COLO829 (cell line): ENCODE results near the gene RAPGEF6.
"Not testable (repeated sequence)": the region's sequence is repeated elsewhere in the genome, so short reads cannot be mapped to it uniquely, and the experiment has no call there.

Source experiments
- DNase-seq: peaks from one replicate; pipeline ENCODE4 v3.0.0; 2012; ENCODE audit warnings: low spot score

Gene RAPGEF6

DNA sequence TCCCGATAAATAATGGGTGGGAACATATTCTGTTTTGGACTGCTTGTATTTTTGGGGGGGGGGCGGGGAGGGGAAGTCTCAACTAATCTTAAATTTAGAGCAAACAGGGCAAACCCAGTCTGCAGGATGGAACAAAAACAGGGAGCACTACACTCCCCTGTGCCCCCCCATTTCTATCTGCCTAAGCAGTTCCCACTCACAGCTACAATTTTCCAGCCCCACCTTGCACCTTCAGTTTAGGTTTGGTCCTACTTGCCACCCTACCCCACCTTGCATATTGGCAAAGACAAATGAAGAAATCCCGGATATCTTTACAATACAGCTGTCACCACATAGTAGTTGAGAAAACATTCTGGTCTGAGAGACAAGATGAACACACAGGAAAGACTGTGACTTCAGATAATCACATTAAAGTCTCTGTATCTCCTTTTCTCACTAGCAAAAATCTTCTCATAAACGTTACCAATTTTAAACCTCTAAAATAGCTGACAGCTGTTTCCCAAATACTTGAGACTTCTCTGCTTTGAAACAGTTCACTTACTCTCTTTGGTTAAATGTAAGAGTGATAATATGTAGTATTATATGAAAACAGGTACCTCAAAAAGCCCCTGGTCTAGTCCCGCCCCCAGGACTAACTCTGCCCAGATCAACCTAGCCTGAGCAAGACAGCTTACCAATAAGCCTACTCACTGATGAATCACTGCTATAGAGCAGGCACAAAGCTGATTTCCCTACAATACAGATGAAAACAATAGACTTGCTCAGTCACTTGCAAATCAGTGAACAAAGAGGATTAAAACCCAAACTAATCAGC lies 5.2 kb upstream of the RAPGEF6 start:
- no peak for DNase-seq

DNA sequence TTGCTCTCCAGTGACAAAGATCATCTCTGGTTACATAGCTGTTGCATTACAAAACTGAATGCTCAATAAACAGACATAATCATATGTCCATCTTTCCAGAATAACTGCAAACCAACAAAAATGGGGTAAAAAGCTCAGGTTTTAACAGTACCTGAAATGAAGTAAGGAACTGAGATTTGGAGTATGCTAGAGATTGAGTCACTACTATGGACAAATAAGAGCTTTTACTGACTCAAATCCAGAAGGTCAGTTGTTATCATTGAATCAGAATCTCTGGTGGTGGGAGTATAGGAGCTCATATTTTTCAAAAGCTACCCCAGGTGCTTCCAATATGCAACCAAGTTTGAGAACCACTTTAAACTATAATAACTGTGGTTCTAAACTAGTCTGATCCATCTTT lies 4.1 kb upstream of the RAPGEF6 start:
- no peak for DNase-seq

DNA sequence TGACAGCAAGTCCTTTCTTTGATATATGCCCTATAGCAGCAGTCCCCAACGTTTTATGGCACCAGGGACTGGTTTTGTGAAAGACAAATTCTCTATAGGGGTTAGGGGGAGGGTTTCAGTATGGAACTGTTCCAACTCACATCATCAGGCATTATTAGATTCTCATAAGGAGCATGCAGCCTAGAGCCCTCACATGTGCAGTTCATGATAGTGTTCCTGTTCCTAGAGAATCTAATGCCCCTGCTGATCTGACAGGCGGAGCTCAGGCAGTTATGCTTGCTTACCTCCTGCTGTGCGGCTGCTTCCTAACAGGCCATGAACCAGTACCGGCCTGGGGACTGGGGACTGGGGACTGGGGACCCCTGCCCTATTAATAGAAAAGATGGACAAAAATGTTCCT lies 2.7 kb upstream of the RAPGEF6 start:
- no peak for DNase-seq

DNA sequence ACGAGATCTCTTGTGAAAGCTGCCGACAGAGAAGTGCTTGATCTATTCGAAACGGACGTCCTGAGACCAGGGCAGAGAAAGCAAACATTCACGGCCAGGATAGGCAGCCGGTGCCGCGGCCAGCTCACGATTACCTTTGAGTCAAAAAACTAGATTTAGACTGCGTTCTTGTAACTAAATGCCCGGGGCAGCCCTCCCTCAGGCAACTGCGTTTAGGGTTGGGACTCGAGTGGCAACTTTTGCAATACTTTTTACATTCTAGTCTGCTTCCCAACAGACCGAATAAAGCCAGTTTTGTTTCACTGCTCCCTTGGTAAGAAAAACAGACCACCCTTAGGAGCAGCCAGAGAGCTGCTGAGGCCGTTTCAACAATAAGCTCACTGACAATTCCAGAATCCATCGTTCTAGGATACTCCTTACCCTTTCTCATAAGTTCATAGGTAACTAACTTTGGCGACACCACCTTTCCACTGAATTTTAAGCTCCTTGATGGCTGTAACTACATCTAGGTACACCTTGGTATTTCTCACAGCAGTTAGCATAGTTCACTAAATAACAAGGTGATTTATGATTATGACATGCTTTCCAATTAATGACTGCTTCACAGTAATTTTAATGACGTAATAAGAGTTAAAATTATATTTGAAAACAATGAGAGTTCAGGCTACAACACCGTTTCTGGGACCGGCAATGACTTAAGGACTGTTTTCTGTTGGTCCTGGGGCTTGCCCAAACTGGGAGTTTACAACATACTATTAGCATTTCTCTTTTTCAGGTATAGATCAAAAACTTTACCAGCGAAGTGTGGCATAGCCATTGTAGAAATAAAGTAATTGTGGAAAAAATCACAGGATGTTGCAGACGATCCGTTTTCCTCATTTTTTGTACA lies 899 bp upstream of the RAPGEF6 start:
- DNase-seq, result peak; percentile 10

DNA sequence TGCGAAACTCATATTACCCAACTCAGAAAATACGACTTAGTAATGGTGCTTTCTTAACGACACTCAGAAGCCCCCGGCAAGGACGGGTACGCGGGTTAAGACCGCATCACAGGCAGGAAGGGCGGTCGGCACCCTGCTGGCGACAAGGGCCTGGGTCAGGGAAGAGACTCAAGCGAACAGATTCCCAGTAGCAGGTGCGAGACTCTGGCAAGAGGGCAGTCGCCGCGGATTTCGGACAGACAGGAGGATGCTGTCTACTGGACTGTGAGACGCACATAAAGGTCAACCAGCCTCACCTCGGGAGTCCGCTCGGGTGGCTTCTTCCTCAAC lies 398 bp downstream of the RAPGEF6 start:
- peak; percentile 8 for DNase-seq

DNA sequence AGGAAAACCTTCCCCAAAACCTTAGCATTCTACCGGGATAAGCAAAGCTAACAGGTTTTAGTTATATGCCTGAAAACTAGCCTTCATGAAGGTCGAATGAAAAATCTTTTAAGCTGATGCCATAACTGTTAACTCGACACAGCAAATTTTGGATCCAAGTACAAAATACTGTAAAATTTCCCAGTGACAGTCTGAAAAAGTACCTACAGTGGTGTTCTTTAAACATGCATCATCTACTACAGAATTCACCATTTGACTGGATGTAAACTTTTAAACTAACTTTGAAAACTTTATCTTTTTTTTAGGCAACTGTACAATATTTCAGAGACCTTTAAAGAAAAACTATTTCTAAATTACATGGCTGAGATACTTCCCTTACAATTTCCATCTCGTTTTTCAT lies 791 bp downstream of the RAPGEF6 start:
- no peak for DNase-seq

DNA sequence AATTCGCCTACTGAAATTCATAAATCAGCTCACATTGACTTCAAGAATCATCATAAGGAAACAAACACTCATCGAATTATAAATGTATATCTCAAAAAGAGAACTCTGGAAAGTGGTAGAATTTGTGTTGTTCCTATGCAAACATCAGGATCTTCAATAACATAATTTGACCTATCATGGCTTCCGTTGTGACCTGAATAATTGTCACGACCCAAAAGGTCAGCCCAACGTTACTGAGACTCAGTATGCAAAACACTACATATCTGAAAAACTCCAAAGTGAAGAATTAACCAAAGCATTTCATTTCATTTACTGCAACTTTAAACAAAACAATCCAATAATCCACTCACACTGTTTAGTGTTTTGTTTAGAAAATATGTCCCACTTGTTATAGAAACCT lies 1.2 kb downstream of the RAPGEF6 start:
- no peak for DNase-seq

DNA sequence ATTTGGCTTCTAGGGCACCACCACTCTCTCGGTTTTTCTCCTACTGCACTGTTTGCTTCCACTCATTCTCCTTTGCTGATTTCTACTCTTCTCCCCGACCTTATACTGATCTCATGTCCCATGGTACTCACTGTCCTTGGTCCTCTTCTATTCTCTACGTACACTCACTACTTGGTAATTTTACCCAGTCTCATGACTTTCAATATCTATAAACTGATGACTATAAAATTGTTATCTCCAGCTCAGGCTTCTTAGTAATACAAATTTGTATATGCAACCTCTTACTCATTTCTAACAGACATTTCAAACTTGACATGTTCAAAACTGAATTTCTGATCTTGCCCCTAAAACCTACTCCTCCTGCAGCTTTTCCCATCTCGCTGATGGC lies 4.1 kb downstream of the RAPGEF6 start:
- DNase-seq, result no peak

DNA sequence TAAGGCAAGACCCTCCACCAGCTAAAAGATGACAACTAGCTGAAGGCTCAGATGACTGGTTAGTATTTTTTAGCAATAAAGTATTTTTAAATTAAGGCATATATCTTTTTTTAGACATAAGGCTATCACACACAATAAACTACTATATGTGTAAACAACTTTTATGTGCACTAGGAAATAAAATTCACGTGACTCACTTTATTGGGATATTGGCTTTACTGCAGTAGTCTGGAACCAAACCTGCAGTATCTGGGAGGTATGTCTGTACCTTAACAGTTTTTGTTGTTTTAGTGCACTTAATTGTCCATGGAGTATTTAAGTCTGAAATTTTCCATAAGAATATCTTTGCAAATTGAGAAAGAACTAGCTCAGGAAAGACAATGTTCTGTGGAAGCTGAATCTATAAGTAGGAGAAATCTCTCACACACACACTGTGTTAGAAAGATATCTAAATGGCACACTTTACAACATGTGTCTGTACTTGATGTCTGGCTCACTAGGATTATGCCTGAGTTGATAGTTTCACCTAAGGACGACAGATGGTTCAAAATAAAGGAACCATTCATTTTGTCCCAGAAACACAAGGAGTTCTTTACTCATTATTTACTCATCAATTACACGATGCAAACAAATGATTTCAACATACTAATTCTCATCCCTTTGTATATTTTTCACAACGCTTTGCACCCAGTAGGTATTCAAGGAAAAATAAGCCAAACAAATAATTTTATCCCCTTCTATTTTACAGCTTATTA lies 4.6 kb downstream of the RAPGEF6 start:
- DNase-seq, result peak; percentile 37

DNA sequence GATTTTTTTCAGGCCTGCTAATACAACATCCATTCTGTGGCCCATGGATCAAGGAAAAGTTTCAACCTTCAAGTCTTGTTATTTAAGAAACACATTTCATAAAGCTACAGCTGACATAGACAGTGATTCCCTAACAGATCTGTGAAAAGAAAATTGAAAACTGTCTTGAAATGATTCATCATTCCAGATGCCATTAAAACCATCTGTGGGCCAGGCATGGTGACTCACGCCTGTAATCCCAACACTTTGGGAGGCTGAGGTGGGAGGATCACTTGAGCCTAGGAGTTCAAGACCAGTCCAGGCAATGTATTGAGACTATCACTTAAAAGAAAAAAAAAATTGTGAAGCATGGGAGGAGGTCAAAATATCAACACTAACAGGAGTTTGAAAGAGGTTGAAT lies 6.0 kb downstream of the RAPGEF6 start:
- peak; percentile 7 for DNase-seq

DNA sequence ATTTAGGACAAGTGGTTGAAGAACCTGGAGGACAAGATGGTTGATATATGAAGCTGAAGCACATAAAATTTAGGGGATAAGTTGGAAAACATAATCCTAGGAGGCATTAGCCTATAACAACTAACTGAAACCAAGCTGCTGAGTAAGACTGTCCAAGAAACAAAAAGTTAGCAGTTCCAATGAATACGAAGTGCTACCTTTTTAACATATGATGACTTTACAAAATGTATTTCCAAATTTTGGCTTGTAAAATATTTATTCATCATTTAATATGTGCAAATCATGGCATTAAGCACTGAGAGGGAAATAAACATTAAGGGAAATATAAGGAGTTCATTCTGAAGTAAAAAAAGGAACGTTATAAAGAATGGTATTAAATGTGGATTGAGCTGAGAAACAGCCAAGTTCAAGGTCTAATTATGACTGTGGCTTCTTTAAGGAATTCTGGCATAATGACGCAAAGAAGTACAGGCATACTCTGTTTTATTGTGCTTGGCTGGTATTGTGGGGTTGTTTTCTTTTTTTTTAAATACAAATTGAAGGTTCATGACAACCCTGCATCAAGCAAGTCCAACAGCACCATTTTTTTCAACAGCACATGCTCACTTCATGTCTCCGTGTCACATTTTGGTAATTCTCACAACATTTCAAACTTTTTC lies 7.7 kb downstream of the RAPGEF6 start:
- no peak for DNase-seq

DNA sequence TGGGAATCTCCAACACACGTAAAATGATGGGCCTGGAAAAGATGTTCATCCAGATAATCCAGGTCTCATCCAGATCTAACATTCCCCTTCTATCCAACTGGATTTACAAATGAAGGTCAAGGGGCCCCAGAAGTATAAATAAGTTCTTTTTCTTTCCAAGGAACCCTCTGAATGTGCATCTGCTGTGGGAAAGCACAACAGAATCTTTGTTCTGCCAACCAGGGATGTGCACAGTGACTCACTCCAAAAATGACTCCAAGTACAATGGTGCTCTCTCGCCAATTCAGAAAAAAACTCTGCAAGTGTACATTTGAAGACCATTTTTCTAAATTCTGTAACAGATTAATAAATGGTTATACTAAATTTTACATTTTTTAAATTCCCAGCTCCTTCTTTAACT lies 12.4 kb downstream of the RAPGEF6 start:
- DNase-seq, result peak; percentile 68

DNA sequence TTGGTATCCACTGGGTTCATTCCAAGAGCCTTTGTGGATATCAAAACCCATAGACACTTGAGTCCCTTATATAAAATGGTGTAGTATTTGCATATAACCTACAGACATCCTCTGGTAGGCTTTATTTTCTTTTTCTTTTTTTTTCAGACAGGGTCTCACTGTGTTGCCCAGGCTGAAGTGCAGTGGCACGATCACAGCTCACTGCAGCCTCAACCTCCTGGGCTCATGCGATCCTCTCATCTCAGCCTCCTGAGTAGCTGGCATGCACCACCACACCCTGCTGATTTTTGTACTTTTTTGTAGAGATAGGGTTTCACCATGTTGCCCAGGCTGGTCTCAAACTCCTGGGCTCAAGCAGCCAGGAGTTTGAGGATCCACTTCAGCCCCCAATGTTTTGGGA lies 13.9 kb downstream of the RAPGEF6 start:
- not testable (repeated sequence) for DNase-seq

DNA sequence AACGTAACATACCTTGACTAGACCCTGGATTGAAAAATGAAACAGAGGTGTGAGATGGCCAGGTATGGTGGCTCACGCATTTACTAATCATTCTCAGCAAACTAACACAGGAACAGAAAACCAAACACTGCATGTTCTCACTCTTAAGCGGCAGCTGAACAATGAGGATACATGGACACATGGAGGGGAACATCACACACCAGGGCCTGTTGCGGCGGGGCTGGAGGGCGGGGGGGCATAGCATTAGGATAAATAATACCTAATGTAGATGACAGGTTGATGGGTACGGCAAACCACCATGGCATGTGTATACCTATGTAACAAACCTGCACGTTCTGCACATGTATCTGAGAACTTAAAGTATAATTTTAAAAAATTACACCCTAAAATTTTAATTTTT lies 15.9 kb downstream of the RAPGEF6 start:
- DNase-seq, result no peak

DNA sequence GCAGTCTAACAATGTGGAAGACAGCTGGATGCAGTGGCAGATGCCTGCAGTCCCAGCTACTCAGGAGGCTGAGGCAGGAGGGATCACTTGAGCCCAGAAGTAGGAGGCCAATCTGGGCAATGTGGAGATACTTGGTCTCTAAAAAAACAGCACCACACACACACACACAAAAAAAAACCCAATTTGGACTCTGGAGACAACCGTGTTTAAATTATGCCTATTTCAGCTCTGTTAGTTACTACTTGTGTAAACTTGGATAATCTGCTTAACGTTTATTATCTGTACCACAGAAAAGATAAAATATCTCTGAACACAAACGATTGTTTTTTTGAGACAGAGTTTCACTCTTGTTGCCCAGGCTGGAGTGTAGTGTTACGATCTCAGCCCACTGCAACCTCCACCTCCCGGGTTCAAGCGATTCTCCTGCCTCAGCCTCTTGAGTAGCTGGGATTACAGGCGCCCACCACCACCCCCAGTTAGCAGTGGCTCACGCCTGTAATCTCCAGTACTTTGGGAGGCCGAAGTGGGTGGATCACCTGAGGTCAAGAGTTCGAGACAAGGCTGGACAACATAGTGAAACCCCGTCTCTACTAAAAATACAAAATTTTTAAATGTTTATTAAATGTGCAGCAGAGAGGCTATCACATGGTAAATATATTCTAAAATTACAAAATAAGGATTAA lies 17.7 kb downstream of the RAPGEF6 start:
- DNase-seq, result no peak

DNA sequence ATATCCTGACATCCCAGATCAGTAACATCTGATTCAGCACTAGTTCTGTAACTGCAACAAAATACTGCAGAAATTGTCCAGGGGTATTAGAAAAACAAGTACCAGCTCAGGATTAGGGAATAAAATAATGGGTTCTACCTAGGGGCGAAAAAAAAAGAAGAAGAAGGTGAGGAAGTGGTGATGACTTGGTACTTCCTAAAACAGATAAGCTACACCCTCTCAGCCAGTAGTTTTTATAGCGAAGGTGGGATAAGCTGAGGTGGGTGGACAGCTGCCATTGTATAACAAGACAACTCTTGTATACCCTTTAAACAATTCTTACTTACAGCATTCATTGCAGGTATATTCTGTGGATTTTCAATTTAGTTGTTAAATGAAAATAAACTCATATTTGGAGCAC lies 19.1 kb downstream of the RAPGEF6 start:
- no peak for DNase-seq

DNA sequence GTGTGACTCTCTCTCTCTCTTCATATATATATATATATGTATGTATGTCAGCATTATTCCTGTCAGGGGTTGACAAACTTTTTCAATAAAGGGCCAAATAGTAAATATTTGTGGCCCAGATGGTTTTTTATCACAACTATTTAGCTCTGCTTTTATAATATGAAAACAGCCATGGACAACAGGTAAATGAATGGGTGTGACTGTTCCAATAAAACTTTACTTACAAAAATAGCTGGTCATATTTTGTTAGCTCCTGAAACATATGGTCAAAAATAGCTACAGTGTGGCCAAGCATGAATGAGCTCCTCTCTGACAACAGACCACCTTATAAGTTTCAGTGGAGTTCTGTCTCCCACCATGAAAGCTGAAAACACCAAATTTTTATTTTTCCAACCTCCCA lies 21.6 kb downstream of the RAPGEF6 start:
- DNase-seq, result no peak

DNA sequence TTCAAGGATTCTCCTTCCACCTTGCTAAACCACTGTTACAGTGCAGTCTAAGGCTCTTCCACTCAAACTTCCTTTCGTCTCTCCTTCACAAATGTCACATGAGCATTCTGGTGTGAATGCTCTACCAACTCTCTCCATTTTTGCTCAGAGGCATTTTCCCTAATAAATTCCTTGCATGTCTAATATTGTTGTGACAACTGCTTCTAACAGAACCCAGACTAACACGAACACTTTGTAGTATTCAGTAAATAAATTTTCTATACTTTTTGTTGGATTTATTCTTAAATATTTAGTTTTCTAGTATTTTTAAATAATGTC lies 24.0 kb downstream of the RAPGEF6 start:
- no peak for DNase-seq

DNA sequence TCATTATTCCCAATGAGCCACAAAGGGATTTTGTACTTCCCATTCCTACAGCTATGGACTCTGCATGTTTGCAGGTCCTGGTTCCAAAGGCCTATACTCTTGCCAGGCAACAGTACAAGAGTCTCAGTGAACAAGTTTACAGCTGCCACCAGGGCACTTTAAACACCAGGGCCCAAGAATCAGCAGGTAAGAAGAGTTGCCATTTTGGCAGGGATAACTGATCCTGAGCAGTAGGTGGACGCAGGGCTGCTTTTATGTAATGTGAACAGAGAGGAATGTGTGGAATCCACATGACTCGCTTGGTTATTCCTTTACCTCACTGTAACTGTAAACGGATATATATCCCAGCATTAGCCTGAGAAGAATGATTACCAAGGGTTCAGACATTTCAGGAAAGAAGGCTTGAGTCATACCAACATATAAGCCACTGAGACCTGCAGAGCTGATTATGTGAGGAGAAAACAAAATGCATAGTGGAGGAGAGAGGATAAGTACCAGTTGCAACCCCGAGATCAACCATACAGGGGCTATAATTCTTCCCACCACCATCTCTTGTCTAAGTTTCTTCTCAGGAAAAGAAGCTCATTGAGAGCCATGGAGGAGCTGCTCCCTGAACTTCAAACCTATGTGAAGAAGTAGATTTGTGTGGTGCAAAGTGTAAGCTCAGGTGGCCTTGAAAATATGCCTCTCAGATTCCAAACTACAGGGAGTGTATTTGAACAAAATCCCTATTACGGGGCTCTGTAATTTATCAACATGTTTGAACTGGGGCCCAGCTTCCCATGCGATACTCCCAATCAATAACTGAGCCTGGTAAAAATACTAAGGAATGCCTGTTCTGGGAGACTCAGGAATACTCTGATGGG lies 24.6 kb downstream of the RAPGEF6 start:
- peak; percentile 8 for DNase-seq

DNA sequence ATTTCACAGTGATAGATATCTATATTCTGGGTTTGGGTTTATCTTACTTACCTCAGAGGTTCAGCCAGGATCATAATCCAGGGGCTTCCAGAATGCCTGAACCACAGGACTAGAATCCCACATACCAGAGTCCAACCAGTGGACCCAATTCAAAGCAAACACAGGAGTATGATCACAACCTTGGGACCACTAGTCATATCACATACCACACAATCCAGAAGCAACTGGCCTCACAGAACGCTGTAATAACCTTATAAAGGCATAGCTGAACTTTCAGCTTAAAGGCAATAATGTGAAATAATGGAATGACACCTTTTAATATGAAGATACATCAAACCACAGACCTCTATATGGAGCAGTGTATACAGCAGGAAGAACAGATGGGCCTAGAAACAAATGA lies 25.3 kb downstream of the RAPGEF6 start:
- DNase-seq, result no peak

DNA sequence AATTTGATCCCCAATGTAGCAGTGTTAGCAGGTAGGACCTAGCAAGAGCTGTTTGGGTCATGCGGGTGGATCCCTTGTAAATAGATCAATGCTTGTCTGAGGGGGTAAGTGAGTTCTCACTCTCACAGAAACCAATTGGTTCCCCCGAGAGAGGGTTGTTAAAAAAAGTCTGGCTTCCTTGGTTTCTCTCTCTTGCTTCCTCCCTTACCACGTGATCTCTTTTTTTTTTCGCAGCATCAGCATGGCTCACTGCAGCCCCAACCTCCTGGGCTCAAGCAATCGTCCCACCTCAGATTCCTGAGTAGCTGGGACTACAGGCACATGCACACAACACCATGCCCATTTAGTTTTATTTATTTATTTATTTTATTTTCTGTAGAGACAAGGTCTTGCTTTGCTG lies 26.4 kb downstream of the RAPGEF6 start:
- no peak for DNase-seq
